K562 (cell line): Measurements from ENCODE around the gene TM7SF3. TPM values are rescaled to one million over a fixed set of nuclear protein-coding genes. Genes with fewer than 3 reads are reported as not detected.

Source experiments
- ATAC-seq: fragments of 200-7000 bp; cut with Tn5 transposase; 3 replicates; pipeline ENCODE4 v1.9.1; 2020; ENCODE audit warnings: moderate library complexity
- BruUV-seq: library from RNA; stranded (reverse); fragments of 400-500 nt; replicated peaks from 2 replicates; lab custom pipeline; 2021; lab: Mats Ljungman, UMichigan
- CTCF ChIA-PET: fragments of 300-600 bp; formaldehyde crosslinking; extraction: SDS; loops from one replicate; lab custom pipeline; 2021; ENCODE audit warnings: low intra/inter-chr PET ratio; lab: Yijun Ruan, JAX
- POLR2A ChIA-PET: fragments of 300-600, 350-650 bp; sonication (Branson Sonifier 250); formaldehyde crosslinking; extraction: SDS; loops from one replicate; lab custom pipeline; 2021; ENCODE audit warnings: antibody characterized with exemption, inconsistent platforms; lab: Yijun Ruan, JAX
- DNase-seq, 4 experiments: peaks; one replicate each; pipeline versions ENCODE4 v3.0.0 to v3.0.0-alpha.2; 2011 to 2018; ENCODE audit warnings: low spot score in 3 of 4, mixed read lengths in 3 of 4; ENCODE audit errors: extremely low read depth in 1 of 4
- FAIRE-seq: peaks from 2 replicates; lab custom pipeline; 2011; peaks lifted over from hg19 to GRCh38; lab: Jason Lieb, UNC
- H2AFZ ChIP-seq: 2 replicates; pipeline ENCODE4 v1.6.0; 2011; ENCODE audit warnings: low read depth, low read length, control low read depth, inconsistent platforms
- H3K27ac ChIP-seq: fragments of 200-600 bp; 3 replicates; pipeline ENCODE4 v1.8.0; 2011; ENCODE audit warnings: low read depth, mild to moderate bottlenecking, control low read depth, inconsistent platforms, low read length, moderate library complexity, mixed read lengths; ENCODE audit errors: extremely low read depth
- H3K27me3 ChIP-seq, 2 experiments: fragments of 300-600 bp in 1 of 2; 2 replicates in 1 of 2; 3 replicates in 1 of 2; pipeline versions ENCODE4 v1.6.0 to v1.8.0; 2011; ENCODE audit warnings: inconsistent platforms in 2 of 2, low read length in 2 of 2, mild to moderate bottlenecking in 1 of 2, mixed read lengths in 1 of 2, moderate library complexity in 1 of 2; ENCODE audit not compliant: control insufficient read depth in 2 of 2, insufficient read depth in 2 of 2
- H3K36me3 ChIP-seq: fragments of 300-600 bp; 3 replicates; pipeline ENCODE4 v1.8.0; 2011; ENCODE audit warnings: mild to moderate bottlenecking, low read length, inconsistent platforms; ENCODE audit not compliant: control insufficient read depth, insufficient read depth
- H3K4me1 ChIP-seq, 2 experiments: fragments of 200-600 bp in 1 of 2; replicated peaks in 1 of 2; 2 replicates in 1 of 2; 3 replicates in 1 of 2; pipeline versions ENCODE4 v1.5.1 to v1.8.0; 2011; ENCODE audit warnings: inconsistent platforms in 2 of 2, low read length in 2 of 2, mild to moderate bottlenecking in 1 of 2, mixed read lengths in 1 of 2, moderate library complexity in 1 of 2; ENCODE audit not compliant: control insufficient read depth in 2 of 2, insufficient read depth in 2 of 2
- H3K4me2 ChIP-seq: 2 replicates; pipeline ENCODE4 v1.6.1; 2011; ENCODE audit warnings: low read length, control low read depth, inconsistent platforms, mixed read lengths; ENCODE audit not compliant: insufficient read depth
- H3K4me3 ChIP-seq: fragments of 200-600 bp; sonication (generic), shearing (Covaris generic); 2 replicates; pipeline ENCODE4 v1.5.1; 2016; ENCODE audit warnings: control low read depth, inconsistent platforms
- H3K79me2 ChIP-seq: fragments of 200-600 bp; 3 replicates; pipeline ENCODE4 v1.8.0; 2011; ENCODE audit warnings: low read length, inconsistent platforms; ENCODE audit not compliant: control insufficient read depth, insufficient read depth
- H3K9ac ChIP-seq, 2 experiments: 2 replicates each; pipeline versions ENCODE4 v1.6.0 to v1.6.1; 2011; ENCODE audit warnings: low read depth in 2 of 2, low read length in 2 of 2, control low read depth in 1 of 2, inconsistent platforms in 1 of 2, mild to moderate bottlenecking in 1 of 2, mixed read lengths in 1 of 2; ENCODE audit not compliant: insufficient read depth in 1 of 2
- H3K9me1 ChIP-seq: one replicate; pipeline ENCODE4 v1.6.0; 2011; ENCODE audit warnings: inconsistent platforms, mild to moderate bottlenecking, low read length, moderate library complexity; ENCODE audit not compliant: control insufficient read depth, insufficient read depth
- H3K9me3 ChIP-seq: replicated peaks from 2 replicates; pipeline ENCODE4 v1.5.1; 2011; ENCODE audit warnings: low read depth, low read length, inconsistent platforms; ENCODE audit not compliant: control insufficient read depth, insufficient read depth
- H4K20me1 ChIP-seq: replicated peaks from 2 replicates; pipeline ENCODE4 v1.6.1; 2011; ENCODE audit warnings: low read length, inconsistent platforms, mixed read lengths; ENCODE audit not compliant: control insufficient read depth, insufficient read depth
- CLOCK ChIP-seq: fragments of 250-450 bp; sonication (Bioruptor Pico); IDR thresholded peaks from 2 replicates; pipeline ENCODE4 v1.4.0; 2020; ENCODE audit warnings: mild to moderate bottlenecking, moderate library complexity, borderline replicate concordance
- GMEB1 ChIP-seq: fragments of 250-450 bp; sonication (Bioruptor Pico); IDR thresholded peaks from 2 replicates; pipeline ENCODE4 v1.4.0; 2020; ENCODE audit warnings: mild to moderate bottlenecking
- MEF2D ChIP-seq: conservative IDR thresholded peaks from 2 replicates; pipeline ENCODE4 v1.6.1; 2016; ENCODE audit warnings: low read depth, missing genetic modification characterization, missing compliant biosample characterization
- MTA1 ChIP-seq: fragments of 450-650 bp; IDR thresholded peaks from 2 replicates; pipeline ENCODE4 v1.6.1; 2017; ENCODE audit warnings: borderline replicate concordance
- POU5F1 ChIP-seq: fragments of 150-350 bp; IDR thresholded peaks from 2 replicates; pipeline ENCODE4 v1.6.1; 2014; ENCODE audit warnings: borderline replicate concordance, low read length, low read depth, mild to moderate bottlenecking; ENCODE audit not compliant: partially characterized antibody
- RAD21 ChIP-seq, 2 experiments: fragments of 250-450 bp in 1 of 2; fragments of 450-650 bp in 1 of 2; sonication (Bioruptor Pico) in 1 of 2; formaldehyde crosslinking in 1 of 2; IDR thresholded peaks in 1 of 2; conservative IDR thresholded peaks in 1 of 2; 2 replicates each; pipeline versions ENCODE4 v1.4.0 to v1.8.0; 2020 to 2022; ENCODE audit warnings: mild to moderate bottlenecking in 2 of 2, moderate library complexity in 1 of 2
- ZEB2 ChIP-seq: fragments of 450-650 bp; IDR thresholded peaks from 2 replicates; pipeline ENCODE4 v1.6.1; 2016
- ZNF586 ChIP-seq: fragments of 450-650 bp; formaldehyde crosslinking; conservative IDR thresholded peaks from 2 replicates; pipeline ENCODE4 v1.4.0; 2020; ENCODE audit warnings: mild to moderate bottlenecking, moderate library complexity
- ZNF778 ChIP-seq: fragments of 450-650 bp; formaldehyde crosslinking; IDR thresholded peaks from 2 replicates; pipeline ENCODE4 v1.4.0; 2020; ENCODE audit warnings: mild to moderate bottlenecking, moderate library complexity
- ZZZ3 ChIP-seq: fragments of 450-650 bp; IDR thresholded peaks from 2 replicates; pipeline ENCODE4 v1.6.1; 2016; ENCODE audit warnings: antibody characterized with exemption, mild to moderate bottlenecking, moderate library complexity
- WGBS: fragments of 100-300 bp; shearing (Covaris generic); methylation state at CpG from one replicate; pipeline ENCODE4 v1.1.6; 2016; ENCODE audit warnings: low coverage, mixed read lengths; ENCODE audit not compliant: insufficient coverage; ENCODE audit errors: missing lambda C conversion rate; 5-methylcytosine and 5-hydroxymethylcytosine counted together
- in situ Hi-C: fragments of 300-500 bp; cut with MboI; formaldehyde crosslinking; loops from 4 replicates; pipeline ENCODE4 v1.15.0; 2018; ENCODE audit warnings: inconsistent platforms, mixed read lengths
- intact Hi-C: fragments of 100-400 bp; cut with micrococcal nuclease; formaldehyde crosslinking; loops from 2 replicates; pipeline ENCODE4 v1.14.2; 2022
- polyA plus RNA-seq, 8 experiments: library from polyadenylated mRNA; depleted of rRNA in 4 of 8; stranded (reverse) in 5 of 8; unstranded in 3 of 8; fragments of >200 nt; fragmentation: Nextera tagmentation in 2 of 8; fragmentation: Illumina TruSeq in 1 of 8; extraction: Ambion mirVana in 2 of 8; extraction: Trizol in 1 of 8; gene quantifications; 2 replicates each; pipeline versions ENCODE4 v1.2.1 to v1.2.3, GENCODE V29; 2011 to 2014; ENCODE audit warnings: inconsistent platforms in 1 of 8, missing spikeins in 1 of 8
- total RNA-seq, 7 experiments: library from RNA; depleted of rRNA in 6 of 7; stranded (reverse); fragments of >200 nt in 6 of 7; fragmentation: Illumina TruSeq in 2 of 7; extraction: Trizol in 2 of 7; gene quantifications; 2 replicates each; pipeline versions ENCODE4 v1.2.1 to v1.2.3, GENCODE V29; 2011 to 2021; ENCODE audit warnings: low replicate concordance in 1 of 7

The TM7SF3 gene
- total and polyA plus RNA-seq, 9 of the 15 experiments (the other 6 are each of a cell fraction or from before 2014, with no cell fraction given), result 9.3 to 90.4 (median 24.8) TPM

- intact Hi-C loops (loop anchor here (10.0 kb wide), 2 partner anchors 235 to 305 kb away; partner anchors contain the start of gene STK38L), in situ Hi-C loops (loop anchor here (5.0 to 10.0 kb wide), 2 partner anchors 73 to 155 kb away; partner anchors contain the start of genes FGFR1OP2 and INTS13)
- H3K36me3 ChIP-seq, result no peaks in the 10 kb centered on the region; the same call in 2 of the 3 replicates
- no peak overlapping the region for H3K4me3 ChIP-seq
- ATAC-seq (no peak), DNase-seq (no peak), FAIRE-seq (no peak)
- H3K4me2 ChIP-seq, result no peak overlapping the region
- no peak overlapping the region for H2AFZ ChIP-seq
- H3K79me2 ChIP-seq, result peaks cover 21% of the 10 kb centered on the region
- H3K27ac ChIP-seq, result no peak overlapping the region
- CTCF ChIA-PET, result no interaction called here
- H3K9me1 ChIP-seq, result no peaks in the 10 kb centered on the region
- BruUV-seq, result no TSS peak
- H3K27me3 ChIP-seq, result no peaks in the 10 kb centered on the region
- H3K9ac ChIP-seq, result no peak overlapping the region
- H3K9me3 ChIP-seq, result no peaks in the 10 kb centered on the region
- peaks cover 12 to 14% of the 10 kb centered on the region in 2 experiments; a peak in 3 of 5 replicates for H3K4me1 ChIP-seq
- TF ChIP-seq POU5F1, result no peak
- peak in 1 of 2 experiments; percentile 38; a peak in 2 of 4 replicates for TF ChIP-seq RAD21 (CRISPR knock-in tag; conservative IDR thresholded peaks at IDR 0.05 in 1 of 2, IDR thresholded peaks at IDR 0.05 in 1 of 2)
- TF ChIP-seq, all 486 proteins: peak for 1
- POLR2A ChIA-PET, result no interaction called here
- 10% methylated on average over 1 of the region's 1 CpG for WGBS
- no peaks in the 10 kb centered on the region for H4K20me1 ChIP-seq
Observed at GRCh38 chr12:27009881-27010301, 4.3 kb downstream of the TM7SF3 start.

- CTCF ChIA-PET, result no interaction called here
- intact Hi-C loops, result no loop called here
- in situ Hi-C loops, result no loop called here
- Histone ChIP-seq H3K27me3 (no peaks in the 10 kb centered on the region), H3K9me1 (no peaks in the 10 kb centered on the region), H3K4me2 (no peak overlapping the region), H3K9me3 (no peaks in the 10 kb centered on the region), H3K9ac (no peak overlapping the region), H3K36me3 (no peaks in the 10 kb centered on the region; the same call in 2 of the 3 replicates), H3K4me3 (no peak overlapping the region), H2AFZ (no peak overlapping the region), H3K4me1 (peaks cover 4 to 8% of the 10 kb centered on the region in 2 experiments; a peak in 3 of 5 replicates), H3K79me2 (peaks cover 13% of the 10 kb centered on the region; the same call in 2 of the 3 replicates), H4K20me1 (no peaks in the 10 kb centered on the region), H3K27ac (no peak overlapping the region)
- BruUV-seq, result no TSS peak
- WGBS, result 78% methylated on average over 5 of the region's 5 CpGs
- ATAC-seq (no peak), FAIRE-seq (no peak), DNase-seq (no peak)
- TF ChIP-seq MTA1 (no peak), MEF2D (no peak), GMEB1 (CRISPR knock-in tag) (no peak), ZEB2 (no peak), ZNF586 (CRISPR knock-in tag) (no peak), ZNF778 (no peak), ZZZ3 (no peak), CLOCK (CRISPR knock-in tag) (no peak)
- POLR2A ChIA-PET, result no interaction called here
Observed at GRCh38 chr12:27008081-27008480, 6.1 kb downstream of the TM7SF3 start.
